ENCODE results near the gene TMEM270.

- TF ChIP-seq POLR2AphosphoS5 (IDR thresholded peaks at IDR 0.05) (no peak), POLR2A (IDR thresholded peaks at IDR 0.05) (no peak), EP300 (IDR thresholded peaks at IDR 0.05) (no peak)
These were observed 48.3 kb downstream of the TMEM270 start for GRCh38 chr7:73909051-73909941.

Data from sigmoid colon (tissue), 4 donors.